Measurements from ENCODE around the gene COL6A1. TPM values are rescaled to one million over a fixed set of nuclear protein-coding genes. Genes with fewer than 3 reads are reported as not detected.

COL6A1 gene
- total RNA-seq, 2 experiments from 2014 or later = 8.0 to 8.5 TPM

- intact Hi-C loops (cut with DNase I, micrococcal nuclease) = loop anchor here in 1 of 2 experiments (10.0 kb wide), 1 partner anchor 73 kb away; no protein-coding TSS in a partner anchor
- no peak for TF ChIP-seq CTCF (IDR thresholded peaks at IDR 0.05)
- no peak for ATAC-seq (ENCODE audit: poor library complexity)
- no peaks in the 10 kb centered on the region for H3K27me3 ChIP-seq (ENCODE audit: control insufficient read depth in 1 of 2, insufficient read depth in 2 of 2, low read length in 2 of 2)
- no peak overlapping the region for H3K27ac ChIP-seq (ENCODE audit: low read depth in 1 of 2, low read length in 2 of 2)
- Mint-ChIP-seq H3K27ac (no peak overlapping the region), H3K4me1 (ENCODE audit: low read depth) (no peaks in the 10 kb centered on the region), H3K36me3 (ENCODE audit: low read depth) (no peaks in the 10 kb centered on the region), H3K9me3 (no peaks in the 10 kb centered on the region), H3K4me3 (no peak overlapping the region), H3K27me3 (no peaks in the 10 kb centered on the region)
- no peaks in the 10 kb centered on the region for H3K9me3 ChIP-seq (ENCODE audit: control insufficient read depth in 1 of 2, insufficient read depth in 1 of 2, low read length in 2 of 2)
- H3K4me3 ChIP-seq (ENCODE audit: low read length) = no peak overlapping the region
- CTCF ChIA-PET = no interaction called here
- no peaks in the 10 kb centered on the region for H3K4me1 ChIP-seq (ENCODE audit: insufficient read depth, low read length)
- H3K36me3 ChIP-seq (ENCODE audit: insufficient read depth, low read length) = no peaks in the 10 kb centered on the region
- POLR2A ChIA-PET = no interaction called here
- DNase-seq = no peak
Observed at GRCh38 chr21:45941338-45941710, 40.2 kb upstream of the COL6A1 start.

- POLR2A ChIA-PET = no interaction called here
- Mint-ChIP-seq H3K9me3 (no peaks in the 10 kb centered on the region), H3K36me3 (ENCODE audit: low read depth) (no peaks in the 10 kb centered on the region), H3K27me3 (no peaks in the 10 kb centered on the region), H3K27ac (no peak overlapping the region), H3K4me3 (no peak overlapping the region), H3K4me1 (ENCODE audit: low read depth) (no peaks in the 10 kb centered on the region)
- Histone ChIP-seq H3K9me3 (ENCODE audit: control insufficient read depth in 1 of 2, insufficient read depth in 1 of 2, low read length in 2 of 2) (no peaks in the 10 kb centered on the region), H3K36me3 (ENCODE audit: insufficient read depth, low read length) (no peaks in the 10 kb centered on the region), H3K27ac (ENCODE audit: low read depth in 1 of 2, low read length in 2 of 2) (no peak overlapping the region), H3K27me3 (ENCODE audit: control insufficient read depth in 1 of 2, insufficient read depth in 2 of 2, low read length in 2 of 2) (no peaks in the 10 kb centered on the region), H3K4me1 (ENCODE audit: insufficient read depth, low read length) (no peaks in the 10 kb centered on the region), H3K4me3 (ENCODE audit: low read length) (no peak overlapping the region)
- DNase-seq = no peak
- ATAC-seq (ENCODE audit: poor library complexity) = no peak
- CTCF ChIA-PET = no interaction called here
- no peak for TF ChIP-seq CTCF (IDR thresholded peaks at IDR 0.05)
- intact Hi-C loops (cut with DNase I, micrococcal nuclease) = loop anchor here in 1 of 2 experiments (10.0 kb wide), 1 partner anchor 73 kb away; no protein-coding TSS in a partner anchor
Observed at GRCh38 chr21:45941717-45942546, 39.6 kb upstream of the COL6A1 start.

- Mint-ChIP-seq H3K4me3 (no peak overlapping the region), H3K36me3 (ENCODE audit: low read depth) (no peaks in the 10 kb centered on the region), H3K9me3 (no peaks in the 10 kb centered on the region), H3K27ac (no peak overlapping the region), H3K27me3 (no peaks in the 10 kb centered on the region), H3K4me1 (ENCODE audit: low read depth) (no peaks in the 10 kb centered on the region)
- TF ChIP-seq CTCF (IDR thresholded peaks at IDR 0.05) = no peak
- intact Hi-C loops (cut with DNase I, micrococcal nuclease) = loop anchor here in 1 of 2 experiments (10.0 kb wide), 1 partner anchor 72 kb away; no protein-coding TSS in a partner anchor
- ChIA-PET CTCF (no interaction called here), POLR2A (no interaction called here)
- Histone ChIP-seq H3K4me3 (ENCODE audit: low read length) (no peak overlapping the region), H3K36me3 (ENCODE audit: insufficient read depth, low read length) (no peaks in the 10 kb centered on the region), H3K4me1 (ENCODE audit: insufficient read depth, low read length) (no peaks in the 10 kb centered on the region), H3K27ac (ENCODE audit: low read depth in 1 of 2, low read length in 2 of 2) (no peak overlapping the region), H3K27me3 (ENCODE audit: control insufficient read depth in 1 of 2, insufficient read depth in 2 of 2, low read length in 2 of 2) (no peaks in the 10 kb centered on the region), H3K9me3 (ENCODE audit: control insufficient read depth in 1 of 2, insufficient read depth in 1 of 2, low read length in 2 of 2) (no peaks in the 10 kb centered on the region)
- DNase-seq (no peak), ATAC-seq (ENCODE audit: poor library complexity) (no peak)
Observed at GRCh38 chr21:45942755-45943629, 38.6 kb upstream of the COL6A1 start.

Measured in CD4-positive, alpha-beta T cell (primary cell).